HG03571 (cell line): Measurements from ENCODE around the gene FAM184A.

Experiments used
- ATAC-seq: cut with Tn5 transposase; IDR thresholded peaks from one replicate; pipeline ENCODE4 v1.9.1; 2021; ENCODE audit not compliant: unreplicated experiment

FAM184A gene

DNA sequence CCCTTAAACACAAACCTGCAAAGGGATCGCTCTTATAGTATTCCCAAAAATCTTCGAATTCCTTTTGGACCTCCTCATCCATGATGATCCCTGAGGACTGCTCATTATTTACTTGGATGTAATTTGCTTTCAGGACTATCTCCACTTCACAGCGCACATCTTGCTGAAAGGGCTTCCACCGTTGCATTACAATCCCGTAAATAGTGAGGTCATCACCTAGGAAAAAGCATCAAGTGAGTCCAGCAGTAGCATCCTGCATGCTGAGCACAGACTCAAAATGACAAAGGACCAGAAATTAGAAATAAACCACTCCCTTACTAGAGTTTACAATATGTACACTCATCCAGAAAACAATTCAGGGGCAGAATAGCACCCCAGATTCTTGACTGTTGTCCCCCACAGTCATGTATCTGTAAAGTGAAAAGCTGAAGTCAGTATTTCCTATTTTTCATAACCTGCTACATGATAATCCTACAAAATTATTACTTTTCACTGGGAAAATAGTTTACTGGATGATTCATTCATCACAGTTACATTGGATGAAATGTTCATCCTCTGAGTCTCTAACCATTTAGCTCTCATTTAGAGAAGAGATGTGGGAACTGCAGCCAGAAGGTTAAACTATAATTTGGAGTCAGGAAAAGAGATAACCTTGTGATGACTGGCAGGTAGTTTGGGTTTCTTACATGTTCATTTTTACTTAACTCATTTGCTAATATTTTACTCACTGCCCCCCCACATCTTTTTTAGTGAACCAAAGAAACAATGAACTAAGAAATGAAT lies 160.7 kb downstream of the FAM184A start:
- no peak for ATAC-seq

DNA sequence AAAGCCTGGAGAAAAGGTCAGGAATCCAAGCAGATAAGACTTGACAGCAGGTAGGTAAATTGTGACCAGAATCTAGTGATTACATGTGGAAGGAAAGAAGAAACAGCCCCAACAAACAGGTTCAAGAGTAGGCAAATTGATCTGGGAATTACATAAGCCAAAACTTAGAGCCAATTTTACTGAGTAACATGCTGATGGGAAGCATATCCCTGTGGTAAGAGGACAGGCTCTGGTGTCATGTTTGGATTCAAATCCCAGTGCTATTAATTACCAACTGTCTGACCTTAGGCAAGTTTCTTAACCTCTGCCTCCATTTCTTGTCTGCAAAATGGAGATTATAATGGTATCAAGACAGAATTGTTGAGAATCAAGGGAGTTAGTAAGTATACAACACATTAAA lies 163.9 kb downstream of the FAM184A start:
- ATAC-seq: no peak

DNA sequence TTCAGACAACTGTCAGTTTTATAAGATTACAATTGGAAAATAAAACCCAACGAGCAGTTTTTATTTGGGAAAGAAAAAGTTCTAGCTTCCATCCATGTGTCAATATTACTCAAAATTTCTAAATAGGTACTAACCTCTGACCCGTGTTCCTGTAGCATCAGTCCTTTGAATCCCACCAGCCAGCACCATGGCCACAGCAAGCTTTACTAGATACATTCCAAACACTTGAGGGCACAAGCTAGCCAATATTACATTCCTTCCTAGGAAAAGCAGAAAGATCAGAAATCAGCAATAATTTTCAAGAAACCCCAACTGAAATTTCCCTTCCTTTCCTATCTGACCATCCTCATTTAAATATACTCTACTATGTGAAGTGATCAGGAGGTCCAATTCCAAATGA lies 165.3 kb downstream of the FAM184A start:
- ATAC-seq: no peak

DNA sequence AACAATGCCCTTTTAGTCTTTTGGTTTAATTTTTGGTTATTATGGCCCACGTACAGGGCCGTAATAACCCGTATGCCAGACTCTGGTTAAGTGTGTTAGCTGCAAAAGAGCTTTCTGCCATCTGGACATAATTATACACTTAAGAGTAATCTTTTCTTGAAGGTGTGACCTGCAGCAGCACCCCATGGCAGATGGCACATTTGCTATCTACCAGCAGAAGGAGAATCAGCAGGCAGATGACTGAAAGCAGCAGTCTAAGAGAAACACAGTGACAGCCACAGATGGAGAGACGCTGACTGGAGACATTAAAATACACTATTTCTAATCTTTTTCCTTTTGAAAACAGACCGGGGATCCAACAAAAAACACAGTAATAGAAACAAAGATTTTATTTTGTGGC lies 165.8 kb downstream of the FAM184A start:
- ATAC-seq: no peak
